GM19240 (cell line): Measurements from ENCODE around the gene OVOL2.
"Not testable (repeated sequence)": the region's sequence is repeated elsewhere in the genome, so short reads cannot be mapped to it uniquely, and the experiment has no call there.

Experiments
- DNase-seq: peaks from one replicate; pipeline ENCODE4 v3.0.0; 2011; ENCODE audit warnings: low spot score; ENCODE audit not compliant: insufficient read length

The OVOL2 gene

DNA sequence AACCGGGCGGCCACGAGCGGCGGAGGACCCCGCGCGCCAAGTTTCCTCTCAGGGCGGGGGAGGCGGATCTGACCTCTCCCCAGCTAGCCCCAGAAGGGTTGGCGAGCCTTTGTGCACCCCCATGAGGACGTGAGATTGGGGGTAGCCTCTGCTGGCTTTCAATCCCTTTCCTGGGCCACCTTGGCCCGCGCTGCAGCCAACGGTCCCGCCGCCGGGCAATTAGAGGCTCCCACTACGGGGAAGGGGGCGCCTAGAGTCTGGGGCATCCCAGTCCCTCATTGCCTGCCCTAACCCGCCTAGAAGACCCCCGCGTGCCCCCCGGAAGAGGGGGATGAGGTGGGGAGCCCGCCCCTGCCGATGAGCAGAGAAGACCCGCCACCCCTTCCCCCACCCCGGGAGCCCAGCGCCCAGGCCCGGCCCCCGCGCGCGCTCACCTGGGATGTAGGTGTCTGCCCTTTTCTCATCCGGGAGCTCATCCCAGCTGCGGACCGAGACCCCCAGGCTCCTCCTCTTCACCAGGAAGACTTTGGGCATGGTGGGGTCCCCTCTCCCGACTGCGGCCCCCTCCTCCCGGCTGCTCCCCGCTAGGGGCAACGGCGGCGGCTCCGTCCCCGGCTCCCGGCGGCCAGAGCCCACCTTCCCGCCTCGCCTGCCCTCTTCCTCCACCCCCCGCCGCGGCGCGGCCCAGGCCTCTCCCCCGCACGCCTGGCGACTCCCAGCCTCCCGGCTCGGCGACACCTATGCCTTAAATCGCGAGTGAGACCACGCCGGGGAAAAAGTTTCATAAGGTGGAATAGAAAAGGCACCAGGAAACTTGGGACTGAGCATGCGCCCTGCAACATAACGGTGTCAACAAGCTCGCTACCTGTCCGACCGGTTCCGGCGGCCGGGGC lies at the start of gene OVOL2:
TSS of gene OVOL2 (minus strand) at position 816 of the 893 bp plus-strand sequence. CDS start at position 534, 282 bp downstream.
- DNase-seq, result no peak

DNA sequence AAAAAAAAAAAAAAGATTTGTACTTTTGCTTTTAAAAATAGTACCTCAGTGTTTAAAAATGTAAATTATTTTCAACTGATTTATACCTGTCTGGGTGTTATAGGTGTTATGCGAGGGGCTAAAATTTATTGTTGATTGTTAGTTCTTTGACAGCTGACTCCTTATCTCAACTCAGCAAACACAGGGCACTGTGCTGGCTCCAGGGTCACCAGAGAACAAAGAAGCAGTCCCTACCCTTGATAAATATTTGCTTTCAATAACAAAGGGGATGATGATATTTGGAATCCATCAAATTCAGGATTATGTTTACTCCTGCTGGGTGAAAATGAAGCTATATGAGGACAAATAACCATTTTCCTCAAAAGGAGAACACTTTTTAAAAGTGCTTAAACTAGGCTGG lies 45.8 kb upstream of the OVOL2 start:
- DNase-seq, result no peak

- no peak for DNase-seq
These were observed 43.6 kb upstream of the OVOL2 start for GRCh38 chr20:18101125-18101810.

- DNase-seq, result not testable (repeated sequence)
These were observed 42.9 kb upstream of the OVOL2 start for GRCh38 chr20:18100569-18100968.

DNA sequence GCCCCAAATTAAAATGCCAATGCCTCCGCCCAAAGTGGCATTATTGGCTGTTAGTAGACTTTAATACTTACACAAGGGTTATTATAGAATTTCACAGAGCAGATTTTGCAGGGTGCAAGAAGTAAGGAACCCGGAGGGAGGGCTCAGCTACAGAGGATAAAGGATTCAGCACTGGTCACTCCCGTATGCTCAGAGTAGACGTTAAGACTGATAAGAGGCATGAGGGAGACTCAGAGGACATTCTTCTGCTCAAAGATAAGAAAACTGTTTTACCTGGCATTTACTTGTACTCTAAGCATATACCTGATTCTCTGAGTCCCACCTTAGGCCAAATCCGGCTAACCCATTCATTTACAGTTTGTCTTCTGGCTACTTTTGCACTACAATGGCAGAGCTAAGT lies 36.5 kb upstream of the OVOL2 start:
- no peak for DNase-seq

GRCh38 chr20:18093388-18093787 lies 35.7 kb upstream of the OVOL2 start:
- no peak for DNase-seq

- DNase-seq, result no peak
These were observed 35.2 kb upstream of the OVOL2 start for GRCh38 chr20:18092890-18093289.

- DNase-seq, result no peak
These were observed 33.9 kb upstream of the OVOL2 start for GRCh38 chr20:18091623-18092022.

DNA sequence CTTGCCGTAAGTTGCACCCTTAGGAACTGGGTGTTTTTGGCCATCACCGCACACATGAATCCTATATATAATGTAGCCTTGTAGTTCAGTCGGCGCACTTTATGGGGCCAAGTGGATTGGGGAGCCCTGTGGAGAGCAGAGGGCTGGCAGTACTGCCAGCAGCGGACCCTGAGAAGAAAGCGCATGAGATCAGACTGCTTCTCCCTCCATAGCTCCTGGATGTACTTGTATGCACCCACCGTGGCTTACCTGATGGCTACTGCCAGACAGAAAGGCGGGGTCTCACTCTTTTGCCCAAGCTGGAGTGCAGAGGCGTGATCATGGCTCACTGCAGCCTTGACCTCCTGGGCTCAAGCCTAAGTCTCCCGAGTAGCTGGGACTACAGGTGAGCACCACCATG lies 32.8 kb upstream of the OVOL2 start:
- no peak for DNase-seq

DNA sequence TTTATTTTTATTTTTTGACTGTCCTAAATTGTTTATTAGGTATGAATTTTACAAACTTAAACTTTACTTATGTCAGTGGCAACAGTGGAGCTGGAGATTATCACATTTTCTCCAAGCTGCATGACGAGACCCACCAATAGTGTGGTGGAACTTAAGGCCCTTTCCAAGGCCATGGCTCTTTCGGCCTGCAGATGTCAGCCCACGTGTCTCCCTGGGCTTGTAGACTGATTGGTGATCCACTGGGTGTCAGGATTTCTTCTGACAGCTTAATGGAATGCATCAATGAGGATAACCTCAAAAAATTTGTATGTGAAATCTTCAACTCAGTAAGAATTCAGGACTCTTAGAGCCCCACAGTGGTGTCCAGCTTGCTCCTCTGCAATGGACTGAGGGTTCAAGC lies 32.3 kb upstream of the OVOL2 start:
- DNase-seq, result no peak

GRCh38 chr20:18088841-18089240 lies 31.1 kb upstream of the OVOL2 start:
- not testable (repeated sequence) for DNase-seq

- not testable (repeated sequence) for DNase-seq
These were observed 30.6 kb upstream of the OVOL2 start for GRCh38 chr20:18088298-18088697.

DNA sequence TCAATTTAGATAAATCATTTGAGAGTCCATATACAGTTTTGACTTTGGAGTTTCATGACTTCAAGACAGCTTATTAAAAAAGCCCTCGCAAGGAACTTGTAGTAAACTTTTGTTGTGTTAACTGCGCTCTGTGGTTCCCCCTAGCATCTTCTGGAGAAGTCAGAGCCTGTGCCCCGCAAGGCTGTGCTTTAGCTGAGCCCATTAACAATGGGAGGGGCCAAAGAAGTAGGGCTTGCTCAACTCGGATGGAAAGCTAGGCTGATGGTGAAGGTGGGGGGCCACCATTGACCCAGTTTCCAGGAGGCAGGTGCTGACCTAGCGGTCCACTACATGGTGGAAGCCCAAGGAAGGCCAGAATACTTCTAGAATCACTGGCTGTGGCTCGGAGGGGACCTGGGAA lies 29.3 kb upstream of the OVOL2 start:
- DNase-seq, result no peak

- DNase-seq, result not testable (repeated sequence)
These were observed 23.1 kb upstream of the OVOL2 start for GRCh38 chr20:18080836-18081235.

DNA sequence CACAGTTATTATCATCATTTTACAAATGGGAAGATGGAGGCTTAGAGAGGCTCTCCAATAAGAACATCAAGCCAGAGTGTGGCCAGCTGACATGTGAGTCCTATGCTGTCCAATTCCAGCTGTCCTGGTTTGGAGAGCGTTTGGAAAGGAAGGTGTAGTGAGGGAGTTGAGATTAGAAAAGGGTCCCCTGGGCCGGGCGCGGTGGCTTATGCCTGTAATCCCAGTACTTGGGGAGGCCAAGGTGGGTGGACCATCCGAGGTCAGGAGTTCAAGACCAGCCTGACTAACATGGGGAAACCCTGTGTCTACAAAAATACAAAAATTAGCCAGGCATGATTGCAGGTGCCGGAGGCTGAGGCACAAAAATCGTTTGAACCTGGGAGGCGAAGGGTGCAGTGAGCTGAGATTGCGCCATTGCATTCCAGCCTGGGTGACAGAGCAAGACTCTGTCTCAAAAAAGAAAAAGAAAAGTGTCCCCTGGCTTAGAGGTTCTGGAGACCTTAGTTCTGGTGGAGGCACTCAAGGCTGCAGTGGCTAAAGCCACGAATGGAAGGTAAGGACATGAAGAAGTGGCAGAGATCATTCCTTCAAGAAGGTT lies 22.1 kb upstream of the OVOL2 start:
- DNase-seq, result no peak

- DNase-seq, result no peak
These were observed 19.4 kb upstream of the OVOL2 start for GRCh38 chr20:18077157-18077556.

- no peak for DNase-seq
These were observed 14.8 kb upstream of the OVOL2 start for GRCh38 chr20:18072532-18072931.

GRCh38 chr20:18066421-18067333 lies 9.0 kb upstream of the OVOL2 start:
- DNase-seq, result no peak

DNA sequence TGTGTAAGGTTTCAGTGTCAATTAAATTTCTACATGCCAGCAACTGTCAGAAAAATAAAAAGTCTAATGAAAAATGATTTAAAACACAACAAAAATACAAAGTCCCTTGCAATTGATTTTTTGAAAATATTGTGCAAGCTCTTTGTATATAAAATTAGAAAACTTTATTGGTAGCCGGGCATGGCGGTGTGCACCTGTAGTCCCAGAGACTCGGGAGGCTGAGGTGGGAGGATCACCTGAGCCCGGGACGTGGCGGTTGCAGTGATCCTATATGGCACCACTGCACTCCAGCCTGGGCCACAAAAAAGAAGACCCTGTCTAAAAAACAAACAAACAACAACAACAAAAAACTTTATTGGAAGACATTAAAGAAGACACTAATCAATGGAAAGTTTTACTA lies 6.0 kb upstream of the OVOL2 start:
- DNase-seq, result no peak

GRCh38 chr20:18059603-18060002 lies 1.9 kb upstream of the OVOL2 start:
- DNase-seq, result no peak
